OCI-LY7 (cell line): Measurements from ENCODE around the gene APOO. TPM values are rescaled to one million over a fixed set of nuclear protein-coding genes. Genes with fewer than 3 reads are reported as not detected.

Source experiments
- BruUV-seq: library from RNA; stranded (reverse); fragments of 400-500 nt; replicated peaks from 2 replicates; lab custom pipeline; 2021; lab: Mats Ljungman, UMichigan
- CTCF ChIA-PET: fragments of 300-600 bp; sonication (Branson Sonifier 250); formaldehyde crosslinking; loops from one replicate; lab custom pipeline; 2022; ENCODE audit warnings: antibody characterized with exemption; ENCODE audit not compliant: unreplicated experiment; lab: Charles Lee
- POLR2A ChIA-PET: fragments of 300-600 bp; sonication (Branson Sonifier 250); formaldehyde crosslinking; loops from one replicate; lab custom pipeline; 2022; ENCODE audit warnings: antibody characterized with exemption; lab: Charles Lee
- DNase-seq: peaks from one replicate; pipeline ENCODE4 v3.0.0-alpha.2; 2015; ENCODE audit warnings: low spot score
- H2AFZ ChIP-seq: fragments of 200-600 bp; sonication (generic), shearing (Covaris generic); 2 replicates; pipeline ENCODE4 v1.6.1; 2014; ENCODE audit warnings: mild to moderate bottlenecking, antibody characterized with exemption, low read length, moderate library complexity
- H3K27ac ChIP-seq: fragments of 200-600 bp; sonication (generic); 2 replicates; pipeline ENCODE4 v1.5.1; 2014; ENCODE audit warnings: mixed run types, low read depth, mild to moderate bottlenecking, moderate library complexity, low read length, inconsistent platforms; ENCODE audit not compliant: poor library complexity, severe bottlenecking
- H3K36me3 ChIP-seq: fragments of 200-600 bp; sonication (generic); 2 replicates; pipeline ENCODE4 v1.6.1; 2014; ENCODE audit warnings: mild to moderate bottlenecking, antibody characterized with exemption, low read length, moderate library complexity, mixed read lengths; ENCODE audit not compliant: insufficient read depth
- H3K4me1 ChIP-seq: fragments of 200-600 bp; sonication (generic); 2 replicates; pipeline ENCODE4 v1.5.1; 2014; ENCODE audit warnings: mild to moderate bottlenecking, low read length; ENCODE audit not compliant: insufficient read depth, poor library complexity, severe bottlenecking
- H3K4me2 ChIP-seq: fragments of 200-600 bp; sonication (generic); 2 replicates; pipeline ENCODE4 v1.6.1; 2014; ENCODE audit warnings: mild to moderate bottlenecking, low read length
- H3K4me3 ChIP-seq: fragments of 200-600 bp; sonication (generic); 2 replicates; pipeline ENCODE4 v1.5.1; 2014; ENCODE audit warnings: mild to moderate bottlenecking, low read depth, low read length; ENCODE audit not compliant: poor library complexity, severe bottlenecking
- H3K79me2 ChIP-seq: fragments of 200-600 bp; sonication (generic); 2 replicates; pipeline ENCODE4 v1.6.1; 2016; ENCODE audit warnings: low read depth, mild to moderate bottlenecking, low read length, moderate library complexity, mixed read lengths; ENCODE audit not compliant: insufficient read depth
- H3K9me2 ChIP-seq: fragments of 200-600 bp; sonication (generic); 2 replicates; pipeline ENCODE4 v1.6.1; 2016; ENCODE audit warnings: mild to moderate bottlenecking, low read length, mixed read lengths; ENCODE audit not compliant: insufficient read depth
- H3K9me3 ChIP-seq: fragments of 200-600 bp; sonication (generic); 2 replicates; pipeline ENCODE4 v1.6.1; 2014; ENCODE audit warnings: mild to moderate bottlenecking, mixed run types, low read length, mixed read lengths
- H4K20me1 ChIP-seq: fragments of 200-600 bp; sonication (generic); 2 replicates; pipeline ENCODE4 v1.6.1; 2014; ENCODE audit warnings: mild to moderate bottlenecking, antibody characterized with exemption, low read length, moderate library complexity, mixed read lengths; ENCODE audit not compliant: insufficient read depth
- CTCF ChIP-seq: fragments of 200-600 bp; sonication (generic); conservative IDR thresholded peaks from 2 replicates; pipeline ENCODE4 v1.5.1; 2014; ENCODE audit warnings: mild to moderate bottlenecking, antibody characterized with exemption, low read length, moderate library complexity, mixed read lengths
- EZH2phosphoT487 ChIP-seq: fragments of 200-600 bp; sonication (generic); IDR thresholded peaks from 2 replicates; pipeline ENCODE4 v1.6.1; 2018; ENCODE audit warnings: low read depth, borderline replicate concordance, mild to moderate bottlenecking, mixed run types, antibody characterized with exemption, low read length, moderate library complexity, mixed read lengths
- intact Hi-C: fragments of 100-400 bp; cut with micrococcal nuclease; formaldehyde crosslinking; loops from one replicate; pipeline ENCODE4 v1.10.0; 2022; ENCODE audit not compliant: unreplicated experiment
- total RNA-seq, 2 experiments: library from RNA; depleted of rRNA in 1 of 2; stranded (reverse); fragments of >200 nt in 1 of 2; shearing (Covaris generic) in 1 of 2; gene quantifications; 2 replicates each; pipeline ENCODE4 v1.2.3, GENCODE V29; 2014 to 2022

The APOO gene
- total RNA-seq, 2 experiments from 2014 or later, result 17.5 to 18.1 TPM

DNA sequence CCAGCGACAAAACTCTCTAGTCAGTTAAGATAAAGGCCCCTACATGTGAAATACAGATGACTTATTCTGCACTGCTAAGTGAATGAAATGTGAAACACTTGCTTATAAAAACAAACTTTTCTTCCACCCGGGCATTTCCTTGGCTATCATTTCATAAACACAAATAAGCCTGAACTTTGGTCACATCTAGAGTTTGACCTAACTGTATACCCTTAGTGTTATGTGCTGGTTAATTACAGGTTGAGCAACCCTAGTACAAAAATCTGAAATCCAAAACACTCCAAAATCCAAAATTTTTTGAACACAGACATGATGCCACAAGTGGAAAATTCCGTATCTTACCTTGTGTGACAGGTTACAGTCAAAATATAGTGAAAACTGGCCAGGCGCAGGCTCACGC is 78.9 kb downstream of the APOO start:
- Histone ChIP-seq H3K9me2 (no peaks in the 10 kb centered on the region), H3K9me3 (no peaks in the 10 kb centered on the region), H3K36me3 (no peaks in the 10 kb centered on the region), H4K20me1 (no peaks in the 10 kb centered on the region), H3K4me1 (no peaks in the 10 kb centered on the region), H3K4me2 (no peak overlapping the region), H3K4me3 (no peak overlapping the region), H3K27ac (no peak overlapping the region), H3K79me2 (no peaks in the 10 kb centered on the region), H2AFZ (no peak overlapping the region)
- ChIA-PET POLR2A (interaction anchor here (0.7 kb wide), 1 partner anchor 37 kb away, joined by 3 read pairs; no protein-coding TSS in a partner anchor), CTCF (no interaction called here)
- DNase-seq, result no peak
- BruUV-seq, result no TSS peak
- intact Hi-C loops, result no loop called here
- TF ChIP-seq EZH2phosphoT487 (no peak), CTCF (no peak)

DNA sequence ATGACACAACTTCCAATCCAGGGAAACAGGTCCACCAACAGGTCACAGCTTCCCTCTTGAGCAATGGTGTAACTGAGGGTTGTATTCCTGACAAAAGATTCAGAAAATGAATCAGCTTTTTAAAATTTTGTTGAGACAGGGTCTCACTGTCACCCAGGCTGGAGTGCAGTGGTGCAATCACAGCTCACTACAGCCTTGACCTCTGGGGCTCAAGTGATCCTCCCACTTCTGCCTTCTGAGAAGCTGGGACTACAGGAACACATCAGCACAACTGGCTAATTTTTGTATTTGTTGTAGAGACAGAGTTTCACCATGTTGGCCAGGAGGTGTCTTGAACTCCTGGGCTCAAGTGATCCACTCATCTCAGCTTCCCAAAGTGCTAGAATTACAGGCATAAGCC is 81.1 kb downstream of the APOO start:
- no peak overlapping the region for H3K4me2 ChIP-seq
- ChIA-PET CTCF (no interaction called here), POLR2A (no interaction called here)
- TF ChIP-seq EZH2phosphoT487 (no peak), CTCF (no peak)
- no peak overlapping the region for H3K27ac ChIP-seq
- H3K9me2 ChIP-seq, result no peaks in the 10 kb centered on the region
- no peaks in the 10 kb centered on the region for H4K20me1 ChIP-seq
- no peaks in the 10 kb centered on the region for H3K36me3 ChIP-seq
- H3K4me3 ChIP-seq, result no peak overlapping the region
- H3K4me1 ChIP-seq, result no peaks in the 10 kb centered on the region
- BruUV-seq, result no TSS peak
- no peak for DNase-seq
- H2AFZ ChIP-seq, result no peak overlapping the region
- H3K9me3 ChIP-seq, result no peaks in the 10 kb centered on the region
- intact Hi-C loops, result no loop called here
- no peaks in the 10 kb centered on the region for H3K79me2 ChIP-seq

GRCh38 chrX:23826216-23826615 is 81.5 kb downstream of the APOO start:
- H3K36me3 ChIP-seq, result no peaks in the 10 kb centered on the region
- H3K4me1 ChIP-seq, result no peaks in the 10 kb centered on the region
- H3K9me3 ChIP-seq, result no peaks in the 10 kb centered on the region
- no peak overlapping the region for H2AFZ ChIP-seq
- no peaks in the 10 kb centered on the region for H3K79me2 ChIP-seq
- ChIA-PET POLR2A (no interaction called here), CTCF (no interaction called here)
- intact Hi-C loops, result no loop called here
- DNase-seq, result no peak
- H4K20me1 ChIP-seq, result no peaks in the 10 kb centered on the region
- no TSS peak for BruUV-seq
- H3K9me2 ChIP-seq, result no peaks in the 10 kb centered on the region
- H3K4me3 ChIP-seq, result no peak overlapping the region
- no peak overlapping the region for H3K4me2 ChIP-seq
- no peak for TF ChIP-seq EZH2phosphoT487
- TF ChIP-seq CTCF, result no peak
- H3K27ac ChIP-seq, result no peak overlapping the region
